NOMO-1 treated with DMSO at 0.1 percent for 48 hours (cell line): ENCODE measurements around the gene DUSP3.

Experiments
- DNase-seq: peaks from one replicate; lab custom pipeline; 2025; ENCODE audit not compliant: unreplicated experiment; lab: John Stamatoyannopoulos, UW

Gene DUSP3

DNA sequence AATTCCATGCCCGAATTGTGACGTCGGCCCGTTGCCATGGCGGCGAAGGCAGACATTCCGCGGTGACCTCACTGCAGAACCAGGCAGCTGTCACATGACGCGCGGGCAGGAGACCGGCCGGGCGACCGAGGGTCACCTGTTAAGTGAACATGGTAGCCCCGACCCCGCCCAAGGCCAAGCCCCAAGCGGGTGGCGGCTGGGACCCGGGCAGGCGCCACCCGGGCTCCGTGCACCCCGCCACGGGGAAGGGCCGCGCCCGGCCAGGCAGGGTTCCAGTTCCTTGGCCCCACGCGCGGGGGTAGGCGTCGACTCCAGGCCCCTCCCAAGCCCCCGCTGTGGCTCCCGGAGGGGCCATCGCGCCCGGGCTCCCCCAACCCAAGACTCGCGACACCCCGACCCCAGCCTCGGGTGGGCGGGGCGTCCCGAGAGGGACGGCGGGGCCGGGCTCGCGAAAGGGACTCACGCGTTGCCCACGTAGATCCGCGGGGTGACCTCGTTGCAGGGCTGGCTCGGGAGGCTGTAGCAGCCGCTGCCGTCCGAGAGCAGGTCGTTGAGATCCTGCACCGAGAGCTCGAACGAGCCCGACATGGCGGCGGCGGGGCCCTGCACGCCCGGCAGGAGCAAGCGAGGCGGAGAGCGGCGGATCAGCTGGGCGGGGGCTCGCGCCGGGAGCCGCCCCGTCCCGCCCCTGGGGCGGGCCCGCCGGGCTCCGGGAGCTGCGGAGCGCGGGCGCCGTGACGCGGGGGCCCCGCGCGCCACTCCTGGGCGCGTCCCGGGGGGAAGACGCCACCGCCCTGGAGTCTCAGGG, at the start of gene DUSP3:
Gene DUSP3, minus strand, starts transcription at position 641 of the 808 bp plus-strand sequence. Its CDS starts 53 bp downstream, at position 588.
- peak; percentile 69 for DNase-seq

DNA sequence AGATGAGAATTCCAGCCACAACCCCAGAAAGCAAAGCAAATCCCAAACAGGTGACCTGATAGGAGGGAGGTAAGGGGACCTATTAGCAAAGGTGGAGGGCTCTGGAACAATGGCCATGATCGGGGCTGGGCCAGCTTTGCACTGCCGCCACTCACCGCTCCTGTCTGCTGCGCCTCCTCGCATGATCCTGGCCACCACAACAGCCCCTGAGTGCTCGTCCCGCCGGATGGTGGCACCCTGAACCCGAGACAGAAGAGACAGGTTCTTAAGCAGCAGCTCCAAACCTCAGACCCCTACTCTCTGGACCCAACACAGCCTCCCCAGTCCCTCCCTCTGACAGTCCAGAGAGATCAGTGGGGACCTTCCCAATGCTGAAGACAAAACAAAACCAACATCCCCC, 48.8 kb upstream of the DUSP3 start:
- DNase-seq, result no peak

DNA sequence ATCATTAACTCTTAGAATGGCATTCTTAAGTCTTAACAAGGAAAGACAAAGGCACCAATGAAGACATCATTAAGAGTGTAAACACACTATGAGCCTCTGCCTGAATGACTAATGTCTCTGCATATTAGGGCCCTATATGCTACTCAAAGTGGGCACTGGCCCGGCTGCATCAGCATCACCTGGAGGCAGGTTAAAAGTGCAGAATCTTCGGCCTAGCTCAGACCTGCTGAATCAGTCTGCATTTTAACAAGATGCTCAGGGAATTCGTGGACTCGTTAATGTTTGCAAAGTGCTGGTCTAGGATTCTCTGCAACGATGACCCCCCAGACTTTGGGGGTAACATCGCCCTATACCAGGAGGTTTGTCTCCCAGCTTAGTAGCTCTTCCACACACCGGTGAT, 47.4 kb upstream of the DUSP3 start:
- no peak for DNase-seq

DNA sequence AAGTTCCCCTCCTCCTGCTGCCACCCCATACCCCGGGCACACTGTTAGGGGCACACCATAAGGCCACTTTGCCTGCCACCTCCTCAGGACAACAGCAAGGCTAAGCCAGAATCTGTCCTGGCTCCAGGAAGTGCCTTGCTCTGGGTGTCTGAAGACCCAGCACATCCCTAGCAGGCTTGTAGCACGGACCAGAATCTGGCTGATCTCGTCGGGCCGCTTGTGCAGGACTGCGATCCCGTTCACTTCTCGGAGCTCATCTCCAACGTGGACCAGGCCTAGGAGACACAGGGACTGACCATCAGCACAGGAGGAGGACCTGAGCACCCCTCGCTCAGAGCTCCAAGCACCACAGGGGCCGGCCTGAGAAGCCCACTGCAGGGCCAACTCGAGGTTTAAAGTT, 46.8 kb upstream of the DUSP3 start:
- no peak for DNase-seq

DNA sequence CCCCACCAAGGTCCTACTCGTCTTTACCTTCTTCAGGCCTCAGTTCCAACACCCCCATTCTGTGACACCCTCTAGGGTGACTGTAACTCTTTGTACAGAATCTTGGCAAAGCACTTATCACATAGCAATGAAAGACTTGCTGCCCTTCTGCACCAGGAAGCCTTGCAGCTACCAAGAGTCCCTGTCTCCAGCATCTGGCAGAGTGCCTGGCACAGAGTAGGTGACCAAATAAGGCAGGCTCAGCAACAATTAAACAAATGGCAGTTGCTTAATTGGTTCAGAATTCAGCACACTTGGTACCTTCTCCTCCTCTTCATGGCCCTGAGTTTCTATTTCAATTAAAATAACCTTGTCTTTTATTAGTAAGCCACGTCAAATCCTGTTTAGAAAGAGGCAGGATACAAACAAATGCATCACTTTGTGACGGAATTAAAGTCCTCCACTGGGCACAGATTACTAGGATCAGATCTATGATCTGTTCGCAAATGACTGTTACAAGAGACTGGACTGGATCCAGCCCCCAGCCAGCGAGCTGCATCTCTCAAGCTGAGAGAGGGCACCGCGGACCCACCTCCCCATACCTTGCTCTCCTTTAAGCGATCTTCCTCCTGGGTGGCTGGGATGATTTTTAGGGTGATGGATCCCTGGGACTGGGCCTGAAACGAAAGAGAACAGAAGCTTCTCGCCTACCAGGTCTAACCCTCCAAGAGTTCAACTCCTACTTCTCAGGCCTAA, 44.7 kb upstream of the DUSP3 start:
- DNase-seq, result no peak

DNA sequence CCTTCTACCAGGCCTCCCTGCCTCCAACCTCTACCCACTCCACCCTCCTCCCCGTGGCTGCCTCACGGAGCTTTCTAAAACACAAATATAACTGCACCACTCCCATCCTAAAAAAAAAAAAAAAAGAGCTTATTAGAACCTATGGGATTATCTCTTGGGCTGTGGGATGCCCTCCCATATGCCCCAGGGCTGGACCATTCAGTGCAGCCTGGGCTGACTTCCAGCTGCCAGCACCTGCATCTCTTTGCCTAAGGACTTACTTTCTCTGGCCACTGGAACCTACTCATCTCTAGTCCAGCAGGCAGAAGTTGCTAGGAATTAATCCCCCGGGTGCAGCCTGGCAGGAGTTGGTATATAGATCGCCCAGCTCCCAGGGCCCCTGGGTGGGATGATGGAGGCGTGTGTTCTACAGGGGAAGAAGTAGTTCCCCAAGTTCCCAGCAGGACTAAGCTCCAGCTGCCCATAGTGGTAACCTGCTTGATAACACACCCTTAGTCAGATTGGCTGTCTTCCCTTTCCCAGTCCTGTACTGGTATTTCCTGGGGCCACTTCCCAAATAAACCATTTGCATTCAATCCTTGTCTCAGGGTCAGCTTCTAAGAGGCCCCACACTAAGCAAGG, 43.9 kb upstream of the DUSP3 start:
- no peak for DNase-seq

DNA sequence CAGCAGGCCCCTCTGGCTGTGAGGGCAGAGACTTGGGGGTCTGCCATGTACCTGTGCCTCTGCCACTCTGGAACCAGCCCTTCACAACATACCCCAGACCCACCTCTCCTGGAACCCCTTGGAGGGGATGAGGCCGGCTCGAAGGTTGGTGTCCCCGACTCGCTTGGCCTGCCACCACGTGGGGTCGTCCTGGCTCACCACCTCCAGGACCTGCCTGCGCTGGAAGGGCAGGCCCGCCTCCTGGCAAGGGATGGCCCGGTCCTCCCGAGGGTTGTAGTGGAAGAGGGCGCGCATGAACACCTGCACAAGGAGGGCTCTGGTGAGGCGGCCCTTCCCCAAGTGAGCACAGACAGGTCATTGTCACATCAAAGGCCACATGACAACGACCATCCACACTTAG, 42.0 kb upstream of the DUSP3 start:
- DNase-seq, result no peak

DNA sequence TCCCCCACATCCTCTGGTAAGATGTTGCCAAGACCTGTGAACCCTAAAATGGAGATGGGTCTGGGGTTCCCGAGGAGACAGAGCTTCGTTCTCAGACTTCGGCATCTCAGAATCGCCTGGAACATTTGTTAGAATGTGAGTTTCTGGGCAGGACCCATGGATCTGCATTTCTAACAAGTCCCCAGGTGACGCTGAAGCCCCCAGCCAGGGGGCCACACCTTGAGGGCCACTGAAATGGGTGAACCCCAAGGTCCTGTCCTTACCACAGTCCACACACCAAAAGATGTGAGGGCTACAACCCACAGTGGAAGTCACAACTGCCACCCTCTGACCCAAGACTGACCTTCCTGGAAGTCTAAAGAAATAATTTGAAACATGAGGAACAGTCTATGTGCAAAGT, 40.2 kb upstream of the DUSP3 start:
- DNase-seq, result no peak

DNA sequence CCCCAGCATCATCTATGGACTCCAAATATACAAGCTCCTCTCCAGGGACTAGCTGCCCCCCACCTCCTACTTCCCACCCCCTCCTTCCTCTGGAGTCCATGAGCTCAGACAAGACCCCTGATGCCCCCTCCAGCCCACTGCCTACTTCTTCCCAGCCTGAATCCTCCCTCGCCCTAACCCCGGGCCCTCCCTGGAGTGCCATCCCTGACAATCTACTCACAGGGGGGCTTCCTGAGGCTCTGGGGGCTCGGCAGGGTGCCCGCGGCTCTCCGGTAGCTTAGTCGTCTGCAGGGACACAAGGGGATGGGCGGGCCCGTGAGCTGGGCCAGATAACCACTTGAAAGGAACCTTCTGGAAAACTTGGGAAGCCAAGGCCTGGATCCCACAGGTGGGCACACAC, 39.0 kb upstream of the DUSP3 start:
- DNase-seq, result no peak

DNA sequence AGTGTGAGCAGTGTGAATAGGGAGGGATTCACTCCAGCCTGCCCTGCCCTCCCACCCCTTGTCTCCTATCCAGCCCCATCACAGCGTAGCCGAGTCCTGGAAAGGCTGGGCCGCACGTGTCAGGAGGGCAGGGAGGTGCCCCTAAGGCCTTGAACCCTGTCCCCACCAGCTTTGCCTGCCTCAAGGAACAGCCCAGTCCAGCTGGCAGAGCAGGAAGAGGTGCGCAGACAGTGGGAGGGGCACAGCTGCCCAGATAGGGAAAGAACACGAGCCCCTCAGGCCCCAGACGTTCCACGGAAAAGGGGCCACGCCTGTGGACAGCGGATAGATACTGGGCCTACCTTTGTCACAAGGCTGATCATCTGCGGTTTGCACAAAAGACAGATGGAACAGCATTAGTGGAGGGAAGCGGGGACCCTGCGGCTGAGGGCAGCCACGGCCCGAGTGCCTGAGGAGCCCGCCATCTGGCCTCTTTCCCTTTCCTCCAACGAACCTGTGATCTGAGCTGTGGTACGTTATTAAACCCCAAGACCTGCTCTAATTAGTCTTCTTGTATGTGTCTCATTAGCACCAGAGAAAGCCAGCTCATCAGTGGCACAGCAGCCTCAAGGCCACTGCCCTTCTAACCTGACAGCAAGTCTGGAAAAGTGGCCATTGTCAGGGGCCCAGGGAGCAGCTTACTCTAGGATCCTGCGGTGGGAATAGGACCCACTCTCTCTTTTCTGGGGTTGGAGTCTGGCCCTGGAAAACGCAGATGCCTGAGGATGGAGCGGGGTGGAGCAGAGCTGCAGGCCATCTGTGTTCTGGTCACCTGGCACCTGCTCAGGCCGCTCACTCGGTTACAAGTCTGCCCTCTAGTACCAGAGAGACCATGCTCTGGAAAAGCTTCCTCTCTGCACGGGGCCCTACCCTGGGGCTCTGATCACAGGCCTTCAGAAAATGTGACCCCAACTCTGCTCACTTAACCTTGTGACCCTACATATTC, 37.9 kb upstream of the DUSP3 start:
- DNase-seq, result no peak

DNA sequence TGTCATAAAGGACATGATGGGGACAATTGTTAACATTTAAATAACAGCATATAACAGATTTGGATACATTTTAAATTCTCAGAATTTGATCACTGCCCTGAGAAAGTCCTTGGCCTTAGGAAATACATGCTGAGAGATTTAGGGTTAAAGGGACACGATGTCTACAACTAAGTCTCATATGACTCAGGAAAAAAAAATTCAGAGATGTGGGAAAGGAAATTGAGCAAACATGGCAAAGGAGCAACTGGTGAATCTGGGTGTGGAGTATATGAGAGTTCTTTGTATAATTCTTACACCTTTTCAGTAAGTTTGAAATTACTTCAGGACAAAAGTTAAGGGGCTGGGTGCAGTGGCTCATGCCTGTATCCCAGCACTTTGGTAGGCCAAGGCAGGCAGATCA, 35.9 kb upstream of the DUSP3 start:
- DNase-seq, result no peak

DNA sequence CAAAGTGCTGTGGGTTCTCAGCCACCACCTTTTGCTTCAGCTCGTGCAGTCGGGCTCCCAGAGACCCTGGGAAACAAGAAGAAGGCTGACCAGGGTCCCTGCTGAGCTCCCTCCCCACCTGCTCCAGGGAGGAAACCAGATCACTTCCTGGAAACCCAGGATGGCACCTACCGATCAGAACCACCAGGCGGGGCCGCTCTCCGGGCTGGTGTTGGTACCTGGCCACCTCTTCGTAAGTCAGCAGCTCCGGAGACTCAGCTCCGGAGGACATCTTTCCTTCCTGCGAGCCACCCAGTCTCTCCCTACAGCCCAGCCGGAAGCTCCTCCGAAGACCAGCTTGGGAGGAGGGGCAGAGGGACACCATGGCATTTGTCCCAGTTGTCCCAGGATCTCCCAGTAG, 35.2 kb upstream of the DUSP3 start:
- DNase-seq, result no peak

DNA sequence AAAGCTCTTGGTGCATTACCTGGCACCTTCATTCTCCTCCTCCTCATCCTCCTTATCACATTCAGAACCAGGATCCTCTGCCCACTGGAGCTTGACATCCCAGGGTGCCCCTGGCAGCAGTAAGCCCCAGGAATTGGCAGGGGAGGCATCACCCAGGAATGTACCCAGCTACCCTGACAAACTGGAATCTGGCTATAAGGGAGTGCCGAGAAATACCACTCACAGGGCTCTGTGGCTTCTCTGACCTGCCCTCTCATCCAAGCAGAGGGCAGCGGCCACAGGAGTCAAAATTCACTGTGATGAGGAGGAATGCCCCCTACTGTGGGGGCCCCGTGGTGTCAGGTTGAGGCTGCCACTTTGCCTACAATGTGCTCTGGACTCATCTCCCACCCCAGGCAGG, 34.6 kb upstream of the DUSP3 start:
- no peak for DNase-seq

DNA sequence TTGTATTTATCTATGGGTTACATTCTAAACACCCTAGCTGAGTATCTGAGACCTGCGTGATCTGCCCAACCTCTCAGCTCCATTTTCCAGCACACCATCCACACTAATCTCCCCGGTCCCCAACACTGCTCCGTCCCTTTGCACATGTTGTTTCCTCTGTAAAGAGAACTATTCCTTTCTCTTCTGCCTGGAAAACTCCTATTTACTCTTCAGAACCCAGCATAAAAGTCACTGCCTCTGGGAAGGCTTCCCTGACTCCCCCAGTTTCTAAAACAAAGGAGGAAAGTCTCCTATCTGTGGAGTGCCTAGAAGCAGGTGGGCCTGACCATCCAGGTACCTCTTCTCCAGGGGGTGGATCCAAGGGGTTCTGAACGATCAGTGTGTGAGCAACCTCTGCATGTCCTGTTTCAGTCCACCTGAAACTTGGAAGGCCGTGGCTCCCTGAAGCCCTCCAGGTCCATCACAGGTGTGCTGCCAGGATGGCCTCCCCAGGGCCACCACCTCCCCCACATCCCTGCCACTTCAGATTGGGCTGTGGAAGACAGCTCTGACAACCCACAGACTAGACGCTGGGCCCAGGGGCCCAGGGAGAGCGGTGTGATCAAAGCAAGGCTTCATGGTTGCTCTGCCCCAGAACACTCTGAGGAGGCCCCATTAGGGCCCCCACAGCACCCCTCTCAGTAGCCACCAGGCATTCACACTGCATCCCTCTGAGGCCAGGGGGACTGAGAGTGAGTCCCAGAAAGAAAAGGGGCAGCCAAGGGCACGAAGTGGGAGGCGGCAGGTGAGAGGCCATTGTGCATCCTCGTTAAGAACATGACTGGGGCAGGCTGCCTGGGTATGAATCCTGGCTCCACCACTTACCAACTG, 33.9 kb upstream of the DUSP3 start:
- DNase-seq, result no peak

DNA sequence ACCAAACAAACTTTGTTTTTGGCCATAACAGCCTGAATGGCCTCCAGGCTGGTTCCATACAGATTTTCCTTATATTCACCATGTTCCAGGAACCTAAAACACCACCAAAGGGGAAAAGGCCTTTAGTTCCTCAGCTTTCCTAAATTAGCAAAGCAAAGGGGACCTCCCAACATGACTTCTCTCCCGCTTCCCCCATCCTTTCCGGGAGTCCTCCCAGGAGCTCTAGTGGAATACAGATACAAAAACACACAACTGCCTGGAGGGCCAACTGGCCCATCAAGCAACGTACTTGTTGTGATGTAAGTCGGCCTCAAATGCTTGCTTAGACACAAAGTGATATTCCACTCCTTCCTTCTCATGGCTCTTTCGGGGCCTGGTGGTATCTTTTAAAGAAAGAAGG, 32.0 kb upstream of the DUSP3 start:
- DNase-seq, result no peak

DNA sequence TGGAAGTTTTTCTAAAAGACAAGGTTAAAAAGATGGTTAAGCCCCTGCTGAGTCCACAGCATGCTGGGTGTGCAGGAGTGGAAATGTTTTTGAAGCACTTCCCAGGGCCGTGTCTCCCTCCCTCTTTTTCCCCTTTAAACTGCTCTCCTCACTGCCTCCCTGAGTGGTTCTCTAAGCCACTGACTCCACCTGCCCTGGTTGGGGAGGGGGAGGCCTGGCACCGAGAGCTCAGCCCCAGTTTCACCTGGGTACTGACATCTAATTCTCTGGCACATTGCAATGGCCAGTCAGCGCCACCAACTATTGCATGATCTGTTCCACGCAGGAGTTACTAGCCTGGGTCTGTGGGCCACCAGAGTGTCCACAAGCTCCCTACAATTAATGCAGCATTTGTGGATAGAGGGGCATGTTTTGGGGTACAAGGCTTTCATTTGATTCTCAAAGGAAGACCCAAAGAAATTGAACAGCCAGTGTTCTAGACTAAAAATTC, 31.5 kb upstream of the DUSP3 start:
- DNase-seq, result no peak

DNA sequence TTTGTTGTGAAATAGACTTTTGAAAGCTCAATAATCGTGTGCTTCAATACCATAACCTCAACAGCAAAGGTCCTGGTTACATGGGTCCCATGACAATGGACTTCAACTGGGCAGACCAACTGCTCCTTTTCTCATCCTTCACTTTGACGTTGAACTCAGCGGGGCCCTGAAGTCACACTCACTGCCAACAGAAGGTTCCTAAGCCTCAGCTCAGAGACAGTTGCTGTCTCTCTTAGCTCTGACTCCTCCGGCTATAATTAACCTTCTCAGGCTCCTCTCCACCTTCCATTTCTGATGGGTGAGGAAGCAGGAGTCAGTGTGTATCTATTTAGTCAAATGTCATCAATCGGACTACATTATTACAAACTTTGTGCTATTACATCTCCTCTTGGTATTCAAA, 30.3 kb upstream of the DUSP3 start:
- no peak for DNase-seq

DNA sequence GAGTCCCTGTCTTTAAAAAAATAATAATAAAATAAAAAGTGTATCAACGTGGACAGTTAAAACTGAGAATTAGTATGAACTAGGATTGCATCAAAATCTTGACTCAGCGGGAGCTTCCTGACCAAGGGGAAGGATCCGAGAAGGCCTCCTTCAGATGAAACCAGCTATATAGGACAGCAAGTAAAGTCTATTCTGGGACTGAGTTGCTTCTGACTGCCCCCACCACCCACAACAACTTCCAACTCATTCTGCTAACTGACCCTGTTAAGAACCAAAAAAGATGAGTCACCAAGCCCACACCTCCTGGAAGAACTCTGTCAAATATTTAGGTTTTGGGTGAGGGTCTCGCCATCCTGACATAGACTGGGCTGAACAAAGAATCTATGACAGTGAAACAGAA, 29.3 kb upstream of the DUSP3 start:
- no peak for DNase-seq

DNA sequence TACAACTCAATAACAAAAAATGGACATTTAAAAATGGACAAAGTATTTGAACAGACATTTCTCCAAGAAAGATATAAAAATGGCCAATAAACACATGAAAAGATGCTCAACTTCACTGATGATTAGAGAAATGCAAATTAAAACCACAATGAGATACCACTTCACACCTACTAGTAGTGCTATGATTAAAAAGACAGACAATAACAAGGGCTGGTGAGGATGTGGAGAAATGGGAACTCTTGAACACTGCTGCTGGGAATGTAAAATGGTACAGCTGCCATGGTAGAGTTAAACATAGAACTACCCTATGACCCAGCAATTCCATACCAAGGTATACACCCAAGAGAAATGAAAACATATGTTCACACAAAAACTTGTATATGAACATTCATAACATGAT, 26.3 kb upstream of the DUSP3 start:
- no peak for DNase-seq

DNA sequence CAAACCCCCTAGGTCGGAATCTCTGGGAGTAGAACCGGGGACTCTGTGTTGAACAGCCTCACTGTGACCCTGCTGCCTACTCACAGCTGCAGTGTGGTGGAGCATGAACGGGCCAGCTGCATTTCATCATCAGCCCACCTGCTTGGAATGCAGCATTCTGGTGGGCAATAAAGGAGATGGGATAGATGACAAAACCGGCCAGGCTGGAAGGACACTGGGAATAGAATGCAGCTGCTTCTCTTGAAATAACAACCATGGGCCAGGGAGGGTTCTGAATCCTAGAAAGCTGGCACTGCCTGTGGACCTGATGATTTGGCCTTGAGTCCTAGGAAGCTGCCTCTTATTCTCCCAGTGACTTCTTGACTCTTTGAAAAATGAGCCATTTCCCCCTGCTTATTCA, 25.0 kb upstream of the DUSP3 start:
- no peak for DNase-seq
